GM23338 (cell line): ENCODE results near the gene PRMT7. TPM values are rescaled to one million over a fixed set of nuclear protein-coding genes. Genes with fewer than 3 reads are reported as not detected.

Experiments used
- ATAC-seq: fragments of 200-7000 bp; cut with Tn5 transposase; 3 replicates; pipeline ENCODE4 v1.9.1; 2020
- DNase-seq: peaks from one replicate; pipeline ENCODE4 v3.0.0-alpha.2; 2015; ENCODE audit warnings: low spot score
- H2AFZ ChIP-seq: fragments of 200-600 bp; sonication (generic); 2 replicates; pipeline ENCODE4 v1.8.0; 2016; ENCODE audit warnings: antibody characterized with exemption, mild to moderate bottlenecking, moderate library complexity
- H3F3A ChIP-seq: fragments of 200-600 bp; sonication (generic); replicated peaks from 2 replicates; pipeline ENCODE4 v1.8.0; 2017; ENCODE audit warnings: antibody characterized with exemption, mixed run types, low read depth
- H3K27ac ChIP-seq: fragments of 200-600 bp; sonication (generic); 2 replicates; pipeline ENCODE4 v1.6.1; 2016; ENCODE audit warnings: low read depth
- H3K27me3 ChIP-seq: fragments of 200-600 bp; sonication (generic); 2 replicates; pipeline ENCODE4 v1.8.0; 2016; ENCODE audit warnings: mild to moderate bottlenecking, mixed run types, moderate library complexity; ENCODE audit not compliant: insufficient read depth
- H3K36me3 ChIP-seq: fragments of 200-600 bp; sonication (generic); 2 replicates; pipeline ENCODE4 v1.8.0; 2016; ENCODE audit warnings: mild to moderate bottlenecking; ENCODE audit not compliant: insufficient read depth
- H3K4me1 ChIP-seq: fragments of 200-600 bp; sonication (generic); 2 replicates; pipeline ENCODE4 v1.8.0; 2016; ENCODE audit warnings: mild to moderate bottlenecking, moderate library complexity; ENCODE audit not compliant: insufficient read depth
- H3K4me2 ChIP-seq: fragments of 200-600 bp; sonication (generic); 2 replicates; pipeline ENCODE4 v1.7.1; 2017; ENCODE audit warnings: mixed run types
- H3K4me3 ChIP-seq: fragments of 200-600 bp; sonication (generic); 2 replicates; pipeline ENCODE4 v1.6.1; 2016; ENCODE audit warnings: mixed run types
- H3K79me2 ChIP-seq: fragments of 200-600 bp; sonication (generic); replicated peaks from 2 replicates; pipeline ENCODE4 v1.8.0; 2017; ENCODE audit warnings: mild to moderate bottlenecking; ENCODE audit not compliant: insufficient read depth
- H3K9me2 ChIP-seq: fragments of 200-600 bp; sonication (generic); 2 replicates; pipeline ENCODE4 v1.8.0; 2017; ENCODE audit not compliant: insufficient read depth
- H4K20me1 ChIP-seq: fragments of 200-600 bp; sonication (generic); replicated peaks from 2 replicates; pipeline ENCODE4 v1.8.0; 2017; ENCODE audit warnings: mild to moderate bottlenecking; ENCODE audit not compliant: insufficient read depth
- H3K27ac Mint-ChIP-seq: 2 replicates; pipeline ENCODE4 v1.8.0; 2020; ENCODE audit warnings: inconsistent platforms, mild to moderate bottlenecking, moderate library complexity, mixed read lengths
- H3K27me3 Mint-ChIP-seq: 3 replicates; pipeline ENCODE4 v1.8.0; 2022; ENCODE audit warnings: low read depth, mild to moderate bottlenecking, moderate library complexity, mixed read lengths, inconsistent platforms; ENCODE audit not compliant: insufficient read depth, poor library complexity
- H3K36me3 Mint-ChIP-seq: 3 replicates; pipeline ENCODE4 v1.8.0; 2021; ENCODE audit warnings: low read depth, mild to moderate bottlenecking, inconsistent platforms, moderate library complexity, mixed read lengths
- H3K4me1 Mint-ChIP-seq: 3 replicates; pipeline ENCODE4 v1.8.0; 2020; ENCODE audit warnings: mild to moderate bottlenecking, inconsistent platforms, mixed read lengths
- H3K4me3 Mint-ChIP-seq: 3 replicates; pipeline ENCODE4 v1.8.0; 2021; ENCODE audit warnings: moderate library complexity, mild to moderate bottlenecking, inconsistent platforms, mixed read lengths
- H3K9me3 Mint-ChIP-seq: 3 replicates; pipeline ENCODE4 v1.8.0; 2020; ENCODE audit warnings: moderate library complexity, mild to moderate bottlenecking, inconsistent platforms, mixed read lengths
- CREB1 ChIP-seq: fragments of 250-450 bp; sonication (Bioruptor Pico); IDR thresholded peaks from 2 replicates; pipeline ENCODE4 v1.5.0; 2020; ENCODE audit warnings: low read depth, mild to moderate bottlenecking, moderate library complexity
- CTCF ChIP-seq, 2 experiments: fragments of 200-600 bp in 1 of 2; sonication (generic) in 1 of 2; conservative IDR thresholded peaks; 2 replicates each; pipeline versions ENCODE4 v1.5.1 to v1.6.1; 2016 to 2017; ENCODE audit warnings: antibody characterized with exemption in 2 of 2, low read depth in 2 of 2, mild to moderate bottlenecking in 2 of 2, moderate library complexity in 1 of 2
- ETS1 ChIP-seq: IDR thresholded peaks from 2 replicates; pipeline ENCODE4 v1.6.1; 2016; ENCODE audit warnings: antibody characterized with exemption
- EZH2 ChIP-seq: fragments of 200-600 bp; sonication (generic); IDR thresholded peaks from one replicate; pipeline ENCODE4 v1.8.0; 2017; ENCODE audit warnings: antibody characterized with exemption, mild to moderate bottlenecking, low read depth; ENCODE audit not compliant: unreplicated experiment
- EZH2phosphoT487 ChIP-seq: fragments of 200-600 bp; sonication (generic); IDR thresholded peaks from one replicate; pipeline ENCODE4 v1.8.1; 2018; ENCODE audit warnings: antibody characterized with exemption; ENCODE audit not compliant: unreplicated experiment
- JUNB ChIP-seq: IDR thresholded peaks from one replicate; pipeline ENCODE4 v1.6.1; 2016; ENCODE audit warnings: antibody characterized with exemption; ENCODE audit not compliant: unreplicated experiment
- NANOG ChIP-seq: IDR thresholded peaks from 2 replicates; pipeline ENCODE4 v1.6.1; 2016; ENCODE audit warnings: antibody characterized with exemption, borderline replicate concordance
- STAT1 ChIP-seq: IDR thresholded peaks from one replicate; pipeline ENCODE4 v1.6.1; 2016; ENCODE audit warnings: antibody characterized with exemption; ENCODE audit not compliant: unreplicated experiment
- ZNF114 ChIP-seq: fragments of 250-450 bp; sonication (Bioruptor Pico); IDR thresholded peaks from 2 replicates; pipeline ENCODE4 v1.5.0; 2020; ENCODE audit warnings: mild to moderate bottlenecking, moderate library complexity
- ZNF331 ChIP-seq: fragments of 250-450 bp; sonication (Bioruptor Pico); IDR thresholded peaks from 2 replicates; pipeline ENCODE4 v1.5.0; 2020; ENCODE audit warnings: low read depth, mild to moderate bottlenecking, moderate library complexity
- ZNF462 ChIP-seq: fragments of 250-450 bp; sonication (Bioruptor Pico); IDR thresholded peaks from 2 replicates; pipeline ENCODE4 v1.5.0; 2020; ENCODE audit warnings: mild to moderate bottlenecking, moderate library complexity
- polyA plus RNA-seq: library from polyadenylated mRNA; unstranded; fragments of >200 nt; fragmentation: Nextera tagmentation; extraction: Ambion mirVana; gene quantifications from 2 replicates; pipeline ENCODE4 v1.2.1, GENCODE V29; 2016
- total RNA-seq: library from RNA; depleted of rRNA; stranded (reverse); fragments of >200 nt; shearing (Covaris generic); gene quantifications from 2 replicates; pipeline ENCODE4 v1.2.3, GENCODE V29; 2014
- TF ChIP-seq, protein P1 (sequence below): IDR thresholded peaks from one replicate; pipeline ENCODE4 v1.6.1; 2018; ENCODE audit warnings: antibody characterized with exemption; ENCODE audit not compliant: unreplicated experiment

PRMT7 gene
- total and polyA plus RNA-seq, 2 experiments from 2014 or later = 20.2 to 65.3 TPM

DNA sequence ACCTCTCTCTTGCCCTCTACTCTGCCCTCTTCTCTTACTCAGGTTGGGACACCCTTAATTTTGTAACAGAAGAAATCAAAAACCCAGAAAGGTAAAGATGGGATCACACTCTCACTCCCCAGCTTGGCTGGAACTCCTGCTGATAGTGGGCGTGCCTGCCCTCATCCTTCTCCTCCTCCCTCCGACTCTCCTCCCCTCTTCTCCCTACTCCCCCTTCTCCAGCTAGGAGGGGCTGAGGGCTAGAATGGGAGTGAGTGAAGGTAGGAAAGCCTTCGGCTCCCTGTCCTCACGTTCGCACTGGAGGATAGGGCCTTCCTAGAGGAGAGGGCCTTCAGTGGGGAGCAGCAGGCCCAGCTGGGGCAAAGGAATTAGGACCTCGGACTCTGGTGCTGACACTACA, 20.4 kb upstream of the PRMT7 start:
- Mint-ChIP-seq H3K27ac (no peak overlapping the region), H3K9me3 (no peaks in the 10 kb centered on the region), H3K4me3 (no peak overlapping the region), H3K36me3 (peaks cover 29% of the 10 kb centered on the region), H3K4me1 (peaks cover 8% of the 10 kb centered on the region), H3K27me3 (no peaks in the 10 kb centered on the region)
- Histone ChIP-seq H3K36me3 (peaks cover 11% of the 10 kb centered on the region; the same call in 1 of the 2 replicates), H2AFZ (no peak overlapping the region), H3K4me2 (no peak overlapping the region), H3K4me1 (no peaks in the 10 kb centered on the region), H4K20me1 (peaks cover 13% of the 10 kb centered on the region; the same call in 1 of the 2 replicates), H3K9me2 (no peaks in the 10 kb centered on the region), H3K27ac (no peak overlapping the region), H3F3A (no peaks in the 10 kb centered on the region), H3K4me3 (no peak overlapping the region), H3K79me2 (no peaks in the 10 kb centered on the region), H3K27me3 (no peaks in the 10 kb centered on the region)
- TF ChIP-seq STAT1 = no peak
- no peak for TF ChIP-seq EZH2
- TF ChIP-seq ZNF331 = no peak
- no peak for TF ChIP-seq ETS1
- TF ChIP-seq CTCF (conservative IDR thresholded peaks at IDR 0.05; ENCODE audit: low read depth in 2 of 2) = no peak
- no peak for TF ChIP-seq EZH2phosphoT487
- TF ChIP-seq NANOG = no peak
- no peak for TF ChIP-seq CREB1 (CRISPR knock-in tag)
- TF ChIP-seq ZNF462 (CRISPR knock-in tag) = no peak
- TF ChIP-seq JUNB = no peak
- TF ChIP-seq, protein P1, sequence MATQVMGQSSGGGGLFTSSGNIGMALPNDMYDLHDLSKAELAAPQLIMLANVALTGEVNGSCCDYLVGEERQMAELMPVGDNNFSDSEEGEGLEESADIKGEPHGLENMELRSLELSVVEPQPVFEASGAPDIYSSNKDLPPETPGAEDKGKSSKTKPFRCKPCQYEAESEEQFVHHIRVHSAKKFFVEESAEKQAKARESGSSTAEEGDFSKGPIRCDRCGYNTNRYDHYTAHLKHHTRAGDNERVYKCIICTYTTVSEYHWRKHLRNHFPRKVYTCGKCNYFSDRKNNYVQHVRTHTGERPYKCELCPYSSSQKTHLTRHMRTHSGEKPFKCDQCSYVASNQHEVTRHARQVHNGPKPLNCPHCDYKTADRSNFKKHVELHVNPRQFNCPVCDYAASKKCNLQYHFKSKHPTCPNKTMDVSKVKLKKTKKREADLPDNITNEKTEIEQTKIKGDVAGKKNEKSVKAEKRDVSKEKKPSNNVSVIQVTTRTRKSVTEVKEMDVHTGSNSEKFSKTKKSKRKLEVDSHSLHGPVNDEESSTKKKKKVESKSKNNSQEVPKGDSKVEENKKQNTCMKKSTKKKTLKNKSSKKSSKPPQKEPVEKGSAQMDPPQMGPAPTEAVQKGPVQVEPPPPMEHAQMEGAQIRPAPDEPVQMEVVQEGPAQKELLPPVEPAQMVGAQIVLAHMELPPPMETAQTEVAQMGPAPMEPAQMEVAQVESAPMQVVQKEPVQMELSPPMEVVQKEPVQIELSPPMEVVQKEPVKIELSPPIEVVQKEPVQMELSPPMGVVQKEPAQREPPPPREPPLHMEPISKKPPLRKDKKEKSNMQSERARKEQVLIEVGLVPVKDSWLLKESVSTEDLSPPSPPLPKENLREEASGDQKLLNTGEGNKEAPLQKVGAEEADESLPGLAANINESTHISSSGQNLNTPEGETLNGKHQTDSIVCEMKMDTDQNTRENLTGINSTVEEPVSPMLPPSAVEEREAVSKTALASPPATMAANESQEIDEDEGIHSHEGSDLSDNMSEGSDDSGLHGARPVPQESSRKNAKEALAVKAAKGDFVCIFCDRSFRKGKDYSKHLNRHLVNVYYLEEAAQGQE = no peak
- TF ChIP-seq ZNF114 (CRISPR knock-in tag) = no peak
- DNase-seq (no peak), ATAC-seq (peak; percentile 82)
